Measurements from ENCODE around the gene TP53. TPM values are rescaled to one million over a fixed set of nuclear protein-coding genes. Genes with fewer than 3 reads are reported as not detected.
A peak's percentile ranks its signal among the peaks of the same experiment; 100 is the strongest.

Gene TP53
- total RNA-seq (100 to 1,000 TPM; 150 to 151 TPM), polyA plus RNA-seq (33.5 TPM)

DNA sequence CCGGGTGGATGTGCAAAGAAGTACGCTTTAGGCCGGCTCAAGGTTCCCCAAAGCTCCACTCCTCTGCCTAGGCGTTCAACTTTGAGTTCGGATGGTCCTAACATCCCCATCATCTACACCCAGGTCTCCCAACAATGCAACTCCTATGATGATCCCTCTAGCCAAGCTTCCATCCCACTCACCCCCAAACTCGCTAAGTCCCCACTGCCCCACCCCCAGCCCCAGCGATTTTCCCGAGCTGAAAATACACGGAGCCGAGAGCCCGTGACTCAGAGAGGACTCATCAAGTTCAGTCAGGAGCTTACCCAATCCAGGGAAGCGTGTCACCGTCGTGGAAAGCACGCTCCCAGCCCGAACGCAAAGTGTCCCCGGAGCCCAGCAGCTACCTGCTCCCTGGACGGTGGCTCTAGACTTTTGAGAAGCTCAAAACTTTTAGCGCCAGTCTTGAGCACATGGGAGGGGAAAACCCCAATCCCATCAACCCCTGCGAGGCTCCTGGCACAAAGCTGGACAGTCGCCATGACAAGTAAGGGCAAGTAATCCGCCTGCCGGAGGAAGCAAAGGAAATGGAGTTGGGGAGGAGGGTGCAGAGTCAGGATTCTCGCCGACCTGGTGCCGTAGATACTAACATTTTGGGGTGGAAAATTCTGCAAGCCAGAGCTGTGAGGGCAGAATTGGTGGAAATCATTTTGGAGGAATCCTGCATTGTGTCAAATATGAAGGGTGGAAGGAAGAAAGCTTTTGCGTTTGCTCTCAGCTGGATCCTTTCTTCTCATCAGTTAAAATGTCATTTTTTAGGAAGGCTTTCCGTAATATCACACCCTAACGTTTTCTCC, at the start of gene TP53:
Gene TP53, minus strand, starts transcription at position 419 of the 836 bp plus-strand sequence. CDS start 10,896 bp downstream, outside the sequence.
- Mint-ChIP-seq H3K27ac (peak within 1 kb of the TSS; percentile 98 to 100 (median 100)), H3K4me1 (peaks cover 42 to 59% (median 44%) of the 10 kb centered on the region in 3 donors), H3K4me3 (peak within 1 kb of the TSS; percentile 93 to 99 (median 98)), H3K27me3 (peaks cover 0 to 7% of the 10 kb centered on the region in 2 donors), H3K36me3 (peaks cover 0 to 39% (median 8%) of the 10 kb centered on the region in 3 donors), H3K9me3 (no peaks in the 10 kb centered on the region)
- Histone ChIP-seq H3K27me3 (ENCODE audit: insufficient read depth, low read length, poor library complexity, severe bottlenecking) (no peaks in the 10 kb centered on the region), H3K36me3 (ENCODE audit: insufficient read depth, low read length) (no peaks in the 10 kb centered on the region), H3K27ac (ENCODE audit: low read depth, low read length) (peak within 1 kb of the TSS; percentile 99), H3K4me3 (ENCODE audit: low read length) (peak within 1 kb of the TSS; percentile 99), H3K4me1 (ENCODE audit: insufficient read depth, low read length) (peaks cover 37% of the 10 kb centered on the region), H3K9me3 (ENCODE audit: low read length) (no peaks in the 10 kb centered on the region)
- ChIA-PET POLR2A (interaction anchor here (0.5 to 4.4 kb wide), 38 partner anchors 10 to 641 kb away, joined by 3 to 70 read pairs (median 6); partner anchors contain the start of genes ACAP1, ATP1B2, CTC1 and CYB5D1), CTCF (interaction anchor here (0.6 to 4.5 kb wide), 36 partner anchors 10 to 641 kb away, joined by 3 to 37 read pairs (median 5); partner anchors contain the start of genes ACAP1, ATP1B2, BORCS6 and CHRNB1)
- DNase-seq: peak; percentile 81 to 93 (median 86)

DNA sequence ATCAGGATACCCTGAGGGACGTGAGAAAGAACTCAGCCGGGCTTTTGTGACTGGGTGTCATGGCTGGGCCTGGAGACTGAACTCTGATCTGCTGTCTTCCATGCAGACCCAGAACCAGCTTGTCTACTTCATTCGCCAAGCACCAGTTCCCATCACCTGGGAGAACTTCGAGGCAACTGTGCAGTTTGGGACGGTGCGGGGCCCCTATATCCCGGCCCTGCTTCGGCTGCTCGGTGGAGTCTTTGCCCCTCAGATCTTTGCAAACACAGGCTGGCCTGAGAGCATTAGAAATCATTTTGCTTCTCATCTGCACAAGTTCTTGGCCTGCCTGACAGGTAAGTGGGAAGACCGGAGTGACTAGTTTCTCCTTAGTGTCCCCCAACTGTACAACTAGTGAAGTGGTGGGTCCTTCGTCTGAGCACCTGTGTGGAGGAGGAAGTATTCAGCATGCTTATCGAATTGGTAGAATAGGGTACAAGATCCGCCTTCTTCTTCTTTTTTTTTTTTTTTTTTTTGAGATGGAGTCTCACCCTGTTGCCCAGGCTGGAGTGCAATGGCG, 45.8 kb upstream of the TP53 start:
- H3K36me3 ChIP-seq (ENCODE audit: insufficient read depth, low read length): no peaks in the 10 kb centered on the region
- no peaks in the 10 kb centered on the region for H3K9me3 ChIP-seq (ENCODE audit: low read length)
- ChIA-PET POLR2A (no interaction called here), CTCF (no interaction called here)
- no peak for DNase-seq
- Mint-ChIP-seq H3K27me3 (peaks cover 15 to 21% of the 10 kb centered on the region in 2 donors), H3K27ac (no peak overlapping the region), H3K36me3 (no peaks in the 10 kb centered on the region), H3K4me3 (no peak overlapping the region), H3K9me3 (no peaks in the 10 kb centered on the region), H3K4me1 (no peaks in the 10 kb centered on the region)
- H3K27me3 ChIP-seq (ENCODE audit: insufficient read depth, low read length, poor library complexity, severe bottlenecking): no peaks in the 10 kb centered on the region
- no peak overlapping the region for H3K27ac ChIP-seq (ENCODE audit: low read depth, low read length)
- no peaks in the 10 kb centered on the region for H3K4me1 ChIP-seq (ENCODE audit: insufficient read depth, low read length)
- no peak overlapping the region for H3K4me3 ChIP-seq (ENCODE audit: low read length)

GRCh38 chr17:7729816-7730215, 42.5 kb upstream of the TP53 start:
- no peaks in the 10 kb centered on the region for H3K36me3 Mint-ChIP-seq
- no peak overlapping the region for H3K27ac Mint-ChIP-seq
- H3K4me3 Mint-ChIP-seq: no peak overlapping the region
- Histone ChIP-seq H3K4me1 (ENCODE audit: insufficient read depth, low read length) (no peaks in the 10 kb centered on the region), H3K27me3 (ENCODE audit: insufficient read depth, low read length, poor library complexity, severe bottlenecking) (no peaks in the 10 kb centered on the region), H3K27ac (ENCODE audit: low read depth, low read length) (no peak overlapping the region), H3K36me3 (ENCODE audit: insufficient read depth, low read length) (no peaks in the 10 kb centered on the region), H3K4me3 (ENCODE audit: low read length) (no peak overlapping the region), H3K9me3 (ENCODE audit: low read length) (no peaks in the 10 kb centered on the region)
- CTCF ChIA-PET: no interaction called here
- peaks cover 17 to 24% of the 10 kb centered on the region in 2 donors for H3K27me3 Mint-ChIP-seq
- H3K4me1 Mint-ChIP-seq: no peaks in the 10 kb centered on the region
- DNase-seq: no peak
- POLR2A ChIA-PET: no interaction called here
- no peaks in the 10 kb centered on the region for H3K9me3 Mint-ChIP-seq

DNA sequence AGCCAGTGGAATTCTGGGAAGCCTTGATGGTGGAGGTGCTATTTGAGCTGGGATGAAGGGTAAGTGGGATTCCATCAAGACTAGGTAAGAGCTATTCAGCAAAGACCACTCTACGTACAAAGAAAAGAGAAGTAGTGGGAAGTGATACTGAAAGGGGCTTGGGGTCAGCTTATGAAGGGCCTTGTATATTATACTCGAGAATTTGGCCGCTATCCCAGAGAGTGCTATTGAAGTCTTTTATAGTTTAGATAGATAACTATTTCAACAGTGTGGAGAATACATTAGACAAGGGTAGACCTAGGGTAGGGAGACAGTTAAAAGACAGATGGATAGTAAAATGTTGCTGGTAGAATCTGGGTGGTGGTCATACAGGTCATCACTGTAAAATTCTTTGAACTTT, 40.6 kb upstream of the TP53 start:
- Mint-ChIP-seq H3K36me3 (no peaks in the 10 kb centered on the region), H3K9me3 (no peaks in the 10 kb centered on the region), H3K4me3 (no peak overlapping the region), H3K4me1 (no peaks in the 10 kb centered on the region), H3K27ac (no peak overlapping the region), H3K27me3 (peaks cover 17 to 34% of the 10 kb centered on the region in 2 donors)
- Histone ChIP-seq H3K4me1 (ENCODE audit: insufficient read depth, low read length) (no peaks in the 10 kb centered on the region), H3K9me3 (ENCODE audit: low read length) (no peaks in the 10 kb centered on the region), H3K27me3 (ENCODE audit: insufficient read depth, low read length, poor library complexity, severe bottlenecking) (no peaks in the 10 kb centered on the region), H3K27ac (ENCODE audit: low read depth, low read length) (no peak overlapping the region), H3K4me3 (ENCODE audit: low read length) (no peak overlapping the region), H3K36me3 (ENCODE audit: insufficient read depth, low read length) (no peaks in the 10 kb centered on the region)
- ChIA-PET CTCF (no interaction called here), POLR2A (no interaction called here)
- DNase-seq: no peak

GRCh38 chr17:7721612-7722011, 34.3 kb upstream of the TP53 start:
- POLR2A ChIA-PET: no interaction called here
- Histone ChIP-seq H3K27ac (ENCODE audit: low read depth, low read length) (no peak overlapping the region), H3K4me1 (ENCODE audit: insufficient read depth, low read length) (peaks cover 8% of the 10 kb centered on the region), H3K9me3 (ENCODE audit: low read length) (no peaks in the 10 kb centered on the region), H3K27me3 (ENCODE audit: insufficient read depth, low read length, poor library complexity, severe bottlenecking) (peaks cover 13% of the 10 kb centered on the region), H3K36me3 (ENCODE audit: insufficient read depth, low read length) (no peaks in the 10 kb centered on the region), H3K4me3 (ENCODE audit: low read length) (no peak overlapping the region)
- peaks cover 37 to 59% of the 10 kb centered on the region in 2 donors for H3K27me3 Mint-ChIP-seq
- DNase-seq: no peak
- H3K4me1 Mint-ChIP-seq: peaks cover 7 to 20% (median 16%) of the 10 kb centered on the region in 3 donors
- peak overlapping the region in 1 of 7 donors; percentile 48 for H3K4me3 Mint-ChIP-seq
- CTCF ChIA-PET: no interaction called here
- H3K36me3 Mint-ChIP-seq: peaks cover 0 to 2% (median 0%) of the 10 kb centered on the region in 3 donors
- H3K9me3 Mint-ChIP-seq: no peaks in the 10 kb centered on the region
- H3K27ac Mint-ChIP-seq: no peak overlapping the region

- POLR2A ChIA-PET: no interaction called here
- Histone ChIP-seq H3K4me1 (ENCODE audit: insufficient read depth, low read length) (peaks cover 8% of the 10 kb centered on the region), H3K4me3 (ENCODE audit: low read length) (no peak overlapping the region), H3K27me3 (ENCODE audit: insufficient read depth, low read length, poor library complexity, severe bottlenecking) (peaks cover 28% of the 10 kb centered on the region), H3K36me3 (ENCODE audit: insufficient read depth, low read length) (no peaks in the 10 kb centered on the region), H3K27ac (ENCODE audit: low read depth, low read length) (no peak overlapping the region), H3K9me3 (ENCODE audit: low read length) (no peaks in the 10 kb centered on the region)
- Mint-ChIP-seq H3K4me1 (peaks cover 8 to 24% (median 17%) of the 10 kb centered on the region in 3 donors), H3K27me3 (peaks cover 46 to 68% of the 10 kb centered on the region in 2 donors), H3K27ac (no peak overlapping the region), H3K36me3 (peaks cover 0 to 2% (median 0%) of the 10 kb centered on the region in 3 donors), H3K9me3 (no peaks in the 10 kb centered on the region), H3K4me3 (peak overlapping the region in 1 of 7 donors; percentile 73)
- CTCF ChIA-PET: interaction anchor here (0.6 kb wide), 1 partner anchor 77 kb away, joined by 3 read pairs; no protein-coding TSS in a partner anchor
- no peak for DNase-seq
Observed at GRCh38 chr17:7720125-7720524, 32.8 kb upstream of the TP53 start.

- Mint-ChIP-seq H3K9me3 (no peaks in the 10 kb centered on the region), H3K27me3 (peaks cover 47 to 70% of the 10 kb centered on the region in 2 donors), H3K4me3 (peak overlapping the region in 1 of 7 donors; percentile 73), H3K27ac (no peak overlapping the region), H3K4me1 (peaks cover 8 to 24% (median 17%) of the 10 kb centered on the region in 3 donors), H3K36me3 (peaks cover 0 to 2% (median 0%) of the 10 kb centered on the region in 3 donors)
- no peaks in the 10 kb centered on the region for H3K36me3 ChIP-seq (ENCODE audit: insufficient read depth, low read length)
- DNase-seq: no peak
- no peak overlapping the region for H3K27ac ChIP-seq (ENCODE audit: low read depth, low read length)
- H3K4me1 ChIP-seq (ENCODE audit: insufficient read depth, low read length): peaks cover 8% of the 10 kb centered on the region
- H3K9me3 ChIP-seq (ENCODE audit: low read length): no peaks in the 10 kb centered on the region
- H3K4me3 ChIP-seq (ENCODE audit: low read length): no peak overlapping the region
- peaks cover 32% of the 10 kb centered on the region for H3K27me3 ChIP-seq (ENCODE audit: insufficient read depth, low read length, poor library complexity, severe bottlenecking)
- ChIA-PET POLR2A (no interaction called here), CTCF (no interaction called here)
Observed at GRCh38 chr17:7719661-7720060, 32.4 kb upstream of the TP53 start.

Measured in CD8-positive, alpha-beta memory T cell (primary cell).